HFF-Myc (cell line): ENCODE data around the gene MRFAP1L1.
"Not testable (repeated sequence)": the region's sequence is repeated elsewhere in the genome, so short reads cannot be mapped to it uniquely, and the experiment has no call there.

Experiments
- DNase-seq: peaks from one replicate; pipeline ENCODE4 v3.0.0-alpha.2; 2011; ENCODE audit warnings: low read depth; ENCODE audit errors: extremely low read depth
- H3K4me3 ChIP-seq: replicated peaks from 2 replicates; pipeline ENCODE4 v1.5.1; 2011; ENCODE audit warnings: low read depth, mild to moderate bottlenecking, control low read depth, low read length
- CTCF ChIP-seq: IDR thresholded peaks from 2 replicates; pipeline ENCODE4 v1.5.1; 2012; ENCODE audit warnings: mild to moderate bottlenecking, low read depth, low read length, control low read depth; ENCODE audit errors: missing control alignments

MRFAP1L1 gene

GRCh38 chr4:6727943-6728250, 18.2 kb upstream of the MRFAP1L1 start:
- no peak for DNase-seq
- no peak for TF ChIP-seq CTCF
- H3K4me3 ChIP-seq = no peak overlapping the region

- no peak for DNase-seq
- TF ChIP-seq CTCF = no peak
- H3K4me3 ChIP-seq = no peak overlapping the region
These were observed 17.6 kb upstream of the MRFAP1L1 start for GRCh38 chr4:6727081-6727942.

- DNase-seq, H3K4me3 ChIP-seq: not testable (repeated sequence)
These were observed 15.8 kb upstream of the MRFAP1L1 start for GRCh38 chr4:6725427-6725961.

- no peak for TF ChIP-seq CTCF
- no peak overlapping the region for H3K4me3 ChIP-seq
- no peak for DNase-seq
These were observed 14.9 kb upstream of the MRFAP1L1 start for GRCh38 chr4:6724421-6725111.

GRCh38 chr4:6723851-6724250, 14.2 kb upstream of the MRFAP1L1 start:
- no peak for TF ChIP-seq CTCF
- no peak for DNase-seq
- H3K4me3 ChIP-seq = no peak overlapping the region

- no peak for DNase-seq
- no peak overlapping the region for H3K4me3 ChIP-seq
- no peak for TF ChIP-seq CTCF
These were observed 13.2 kb upstream of the MRFAP1L1 start for GRCh38 chr4:6722891-6723290.

- H3K4me3 ChIP-seq = no peak overlapping the region
- DNase-seq = no peak
- no peak for TF ChIP-seq CTCF
These were observed 11.5 kb upstream of the MRFAP1L1 start for GRCh38 chr4:6721121-6721520.
